ENCODE data around the gene SPANXN5. TPM values are rescaled to one million over a fixed set of nuclear protein-coding genes. Genes with fewer than 3 reads are reported as not detected.

Gene SPANXN5
- total RNA-seq (ENCODE audit: low replicate concordance), result not detected in 2 replicates

GRCh38 chrX:52797327-52797726, at the start of gene SPANXN5:
SPANXN5 (minus strand) TSS chrX:52797427; CDS start chrX:52797348, 79 bp downstream.

GRCh38 chrX:52811065-52811625, 13.9 kb upstream of the SPANXN5 start, which contains the start of gene XAGE5:
XAGE5 (plus strand) TSS chrX:52811287; CDS start chrX:52812567, 1,280 bp downstream.

GRCh38 chrX:52750952-52751351, 46.3 kb downstream of the SPANXN5 start, which contains the start of gene SSX2B:
SSX2B (plus strand) TSS chrX:52751252; CDS start chrX:52752681, 1,429 bp downstream.

Other genes starting within 250 kb of the SPANXN5 start
- not detected in 2 replicates for gene SSX7, start 142.5 kb downstream of the SPANXN5 start, total RNA-seq (ENCODE audit: low replicate concordance)
- gene SSX2, start 90.2 kb downstream of the SPANXN5 start, total RNA-seq (ENCODE audit: low replicate concordance), result not detected in 2 replicates
- gene SSX2B, start 46.2 kb downstream of the SPANXN5 start, total RNA-seq (ENCODE audit: low replicate concordance), result not detected in 2 replicates
- gene XAGE5, start 13.9 kb upstream of the SPANXN5 start, total RNA-seq (ENCODE audit: low replicate concordance), result not detected in 2 replicates
- gene XAGE3, start 70.7 kb upstream of the SPANXN5 start, total RNA-seq (ENCODE audit: low replicate concordance), result not detected in 2 replicates
- 8.3 and 10.1 TPM in 2 replicates for gene FAM156B, start 99.9 kb upstream of the SPANXN5 start, total RNA-seq (ENCODE audit: low replicate concordance)
- gene FAM156A, start 161.1 kb upstream of the SPANXN5 start, total RNA-seq (ENCODE audit: low replicate concordance), result 14.4 and 25.2 TPM in 2 replicates